Activated CD8-positive, alpha-beta memory T cell treated with anti-CD3 and anti-CD28 coated beads, Interleukin-2, amount 10 ng/mL, durations not matched to agents 7 days and 5 days (primary cell): ENCODE results near the gene LIN52. TPM values are rescaled to one million over a fixed set of nuclear protein-coding genes. Genes with fewer than 3 reads are reported as not detected.
"Not testable (repeated sequence)": the region's sequence is repeated elsewhere in the genome, so short reads cannot be mapped to it uniquely, and the experiment has no call there.

Experiments
- ATAC-seq: fragments of 150-1000 bp; cut with Tn5 transposase; one replicate; pipeline ENCODE4 v1.10.0; 2021; ENCODE audit warnings: moderate library complexity
- CTCF ChIA-PET: fragments of 350-600 bp; sonication (Branson Sonifier 250); formaldehyde crosslinking; loops from one replicate; lab custom pipeline; 2021; ENCODE audit warnings: antibody characterized with exemption; lab: Charles Lee
- DNase-seq: peaks from one replicate; pipeline ENCODE4 v3.0.0-alpha.2; 2020
- H3K27ac Mint-ChIP-seq: one replicate; pipeline ENCODE4 v1.8.0; 2021; ENCODE audit warnings: mild to moderate bottlenecking, mixed read lengths
- H3K27me3 Mint-ChIP-seq: one replicate; pipeline ENCODE4 v1.8.0; 2021; ENCODE audit warnings: mixed read lengths
- H3K36me3 Mint-ChIP-seq: one replicate; pipeline ENCODE4 v1.8.0; 2021; ENCODE audit warnings: mild to moderate bottlenecking, mixed read lengths
- H3K4me1 Mint-ChIP-seq: one replicate; pipeline ENCODE4 v1.8.0; 2021; ENCODE audit warnings: mixed read lengths
- H3K4me3 Mint-ChIP-seq: one replicate; pipeline ENCODE4 v1.8.0; 2021; ENCODE audit warnings: mild to moderate bottlenecking, moderate library complexity, mixed read lengths
- H3K9me3 Mint-ChIP-seq: one replicate; pipeline ENCODE4 v1.8.0; 2022; ENCODE audit warnings: low read depth, mixed read lengths
- total RNA-seq, 2 experiments: library from RNA; stranded (reverse); gene quantifications; one replicate each; pipeline ENCODE4 v1.2.3, GENCODE V29; 2021

LIN52 gene
- total RNA-seq, 2 experiments from 2014 or later = 18.3 to 20.1 TPM

DNA sequence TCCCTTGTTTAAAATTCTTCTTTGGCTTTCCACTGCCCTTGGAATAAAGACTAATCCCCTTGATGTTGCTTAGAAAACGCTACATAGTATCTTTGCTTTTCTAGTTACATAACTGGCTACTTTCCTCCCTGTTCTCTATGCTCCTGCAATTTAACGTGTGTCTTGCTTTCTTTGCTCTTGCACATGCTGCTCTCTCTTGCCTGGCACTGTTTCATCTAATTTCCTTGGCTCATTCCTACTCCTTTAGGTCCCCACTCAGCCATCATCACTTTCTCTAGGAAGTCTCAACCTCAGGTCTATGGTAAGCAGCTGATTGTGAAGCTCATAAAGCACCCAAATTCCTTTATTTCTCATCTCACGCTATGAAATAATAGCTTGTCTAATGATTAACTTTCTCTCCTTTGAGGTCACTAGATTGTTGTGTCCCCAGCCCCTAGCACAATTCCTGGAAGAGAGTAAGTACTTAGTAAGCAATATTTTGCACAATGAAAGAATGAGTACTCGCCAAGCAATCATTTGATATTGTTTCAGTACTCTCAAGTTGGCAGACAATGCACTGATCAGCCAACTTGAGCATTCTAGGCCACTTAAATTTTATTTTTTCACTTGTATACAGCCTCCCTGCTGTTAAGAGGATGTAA, 3.8 kb upstream of the LIN52 start:
- H3K27me3 Mint-ChIP-seq = no peaks in the 10 kb centered on the region
- CTCF ChIA-PET = no interaction called here

DNA sequence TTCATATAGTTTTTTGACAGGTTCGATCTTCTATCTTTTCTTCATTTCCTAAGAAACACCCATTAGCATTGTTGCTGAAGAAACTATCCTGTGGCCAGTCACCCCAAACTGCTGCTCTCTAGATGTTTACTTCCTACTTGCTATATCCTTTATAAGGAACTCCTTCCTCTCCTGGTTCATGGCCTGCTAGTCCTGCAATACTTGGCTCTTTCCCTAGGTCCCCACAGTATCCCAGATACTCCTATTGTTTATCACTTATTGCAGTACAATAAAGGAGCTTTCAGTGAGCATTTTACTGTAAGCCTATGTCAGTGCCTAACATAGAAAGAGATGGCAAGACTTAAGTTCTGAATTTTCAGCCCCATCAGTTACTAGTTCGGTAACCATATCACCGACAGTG, 3.3 kb upstream of the LIN52 start:
- Mint-ChIP-seq H3K36me3 (peaks cover 3% of the 10 kb centered on the region), H3K27me3 (no peaks in the 10 kb centered on the region), H3K27ac (peak overlapping the region; percentile 5), H3K9me3 (no peaks in the 10 kb centered on the region), H3K4me3 (no peak overlapping the region), H3K4me1 (peaks cover 27% of the 10 kb centered on the region)
- no peak for ATAC-seq
- CTCF ChIA-PET = interaction anchor here (0.9 kb wide), 1 partner anchor 8 kb away, joined by 3 read pairs; no protein-coding TSS in a partner anchor
- peak; percentile 3 for DNase-seq

More for the DNA sequence above, 3.8 kb upstream of the LIN52 start:
- ATAC-seq (no peak), DNase-seq (no peak)
- Mint-ChIP-seq H3K4me1 (peaks cover 21% of the 10 kb centered on the region), H3K9me3 (no peaks in the 10 kb centered on the region), H3K36me3 (peaks cover under 1% of the 10 kb centered on the region), H3K27ac (no peak overlapping the region), H3K4me3 (no peak overlapping the region)

DNA sequence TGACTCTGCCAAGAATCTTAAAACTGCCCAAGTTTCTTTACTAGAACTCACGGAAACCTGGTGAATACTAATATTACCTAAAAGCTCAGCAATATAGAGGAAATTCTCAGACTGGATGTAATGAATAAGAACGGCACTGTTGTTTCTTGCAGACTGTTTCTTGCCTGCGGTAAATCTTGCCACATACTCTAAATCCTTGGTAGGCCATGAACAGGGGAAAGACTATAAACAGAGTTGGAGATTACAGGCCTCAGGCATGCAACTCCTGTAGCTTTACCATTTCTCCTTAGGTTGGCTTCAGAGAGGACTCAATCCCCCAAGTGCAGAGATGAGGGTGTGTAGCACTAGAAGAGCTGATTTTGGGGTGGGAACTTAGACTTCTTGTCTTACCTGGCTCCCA, 1.6 kb upstream of the LIN52 start:
- H3K36me3 Mint-ChIP-seq = peaks cover 10% of the 10 kb centered on the region
- CTCF ChIA-PET = interaction anchor here (1.3 kb wide), 1 partner anchor 39 kb away, joined by 3 read pairs; no protein-coding TSS in a partner anchor
- DNase-seq (peak; percentile 23), ATAC-seq (no peak)
- H3K27me3 Mint-ChIP-seq = no peaks in the 10 kb centered on the region
- peaks cover 37% of the 10 kb centered on the region for H3K4me1 Mint-ChIP-seq
- peak overlapping the region; percentile 100 for H3K4me3 Mint-ChIP-seq
- no peak overlapping the region for H3K27ac Mint-ChIP-seq
- no peaks in the 10 kb centered on the region for H3K9me3 Mint-ChIP-seq

DNA sequence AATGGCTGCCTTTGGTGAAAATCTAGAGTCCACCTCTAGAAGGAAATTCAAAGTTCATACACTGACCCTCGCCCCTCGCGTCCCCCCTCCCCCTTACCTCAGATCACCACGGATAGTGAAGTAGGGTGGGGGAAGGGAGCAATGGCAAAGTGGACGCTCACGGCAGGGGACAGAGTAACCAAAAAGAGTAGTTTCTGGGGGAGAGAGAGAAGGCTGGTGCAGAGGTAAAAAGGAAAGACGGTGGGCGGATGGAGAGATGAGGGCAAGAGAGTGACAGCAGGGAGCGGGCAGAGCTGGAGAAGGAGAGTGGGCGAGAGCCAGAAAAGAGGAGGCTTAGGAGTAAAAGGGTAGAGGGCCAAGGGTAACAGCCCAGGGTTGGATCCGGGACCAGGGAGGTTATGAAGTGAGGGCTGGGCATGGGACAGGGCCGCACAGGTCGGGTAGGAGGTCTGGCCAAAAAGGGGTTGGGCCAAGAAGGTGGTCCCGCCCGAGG, 926 bp upstream of the LIN52 start:
- Mint-ChIP-seq H3K36me3 (peaks cover 13% of the 10 kb centered on the region), H3K27me3 (no peaks in the 10 kb centered on the region), H3K4me1 (peaks cover 40% of the 10 kb centered on the region), H3K9me3 (no peaks in the 10 kb centered on the region), H3K27ac (peak overlapping the region; percentile 98), H3K4me3 (peak overlapping the region; percentile 100)
- no peak for DNase-seq
- CTCF ChIA-PET = interaction anchor here (0.6 to 1.3 kb wide), 3 partner anchors 40 to 1153 kb away, joined by 3 read pairs; no protein-coding TSS in a partner anchor
- no peak for ATAC-seq

DNA sequence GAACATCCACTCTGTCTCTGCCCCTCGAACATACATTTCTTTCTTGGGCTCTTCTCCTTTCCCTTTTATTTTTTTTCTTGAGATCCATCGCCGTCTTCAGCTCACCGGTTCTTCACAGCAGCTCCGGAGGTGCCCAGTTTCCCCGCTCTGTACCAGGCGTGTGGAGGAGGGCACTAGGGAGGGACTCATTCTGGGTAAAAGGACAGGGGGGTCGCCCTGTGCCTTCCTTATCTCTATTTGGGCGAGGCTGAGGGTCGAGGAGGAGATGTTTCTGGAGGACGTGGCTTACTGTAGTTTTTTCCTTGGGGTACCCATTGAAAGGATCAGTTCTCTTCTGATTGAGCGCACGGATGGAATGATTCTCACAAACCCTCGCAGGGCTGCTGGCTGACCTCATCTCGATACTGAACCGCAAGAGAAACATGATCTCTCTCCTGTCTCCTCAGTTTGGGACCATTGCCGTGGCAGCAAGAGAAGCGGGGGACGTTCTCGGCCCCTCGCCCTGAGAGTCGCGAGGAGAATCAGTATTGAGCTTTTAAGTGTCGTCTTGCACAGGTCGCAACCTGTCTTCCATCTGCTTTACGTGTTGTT, 386 bp downstream of the LIN52 start:
- peak; percentile 9 for ATAC-seq
- H3K36me3 Mint-ChIP-seq = peaks cover 23% of the 10 kb centered on the region
- H3K27me3 Mint-ChIP-seq = no peaks in the 10 kb centered on the region
- DNase-seq = peak; percentile 66
- H3K9me3 Mint-ChIP-seq = no peaks in the 10 kb centered on the region
- H3K4me1 Mint-ChIP-seq = peaks cover 49% of the 10 kb centered on the region
- CTCF ChIA-PET = interaction anchor here (1.0 kb wide), 1 partner anchor 172 kb away, joined by 3 read pairs; no protein-coding TSS in a partner anchor
- peak overlapping the region; percentile 98 for H3K27ac Mint-ChIP-seq
- H3K4me3 Mint-ChIP-seq = peak overlapping the region; percentile 100

DNA sequence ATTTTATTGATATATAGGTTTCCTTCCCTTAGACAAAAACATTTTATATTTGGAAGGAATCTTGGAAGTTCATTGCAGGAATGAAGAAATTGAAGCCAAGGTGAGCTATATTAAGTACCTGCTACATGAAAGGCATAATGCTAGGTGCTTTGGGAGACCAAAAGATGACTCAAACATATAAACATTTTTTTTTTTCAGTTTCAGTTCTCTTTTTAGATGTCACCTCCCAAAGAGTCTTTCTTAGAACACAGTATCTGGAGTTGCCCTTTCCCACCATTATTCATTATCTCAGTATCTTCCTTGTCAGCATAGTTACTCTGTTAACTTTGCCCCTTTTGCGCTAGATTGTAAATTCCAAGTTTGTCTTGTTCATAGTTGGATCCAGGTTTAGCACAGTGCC, 1.1 kb downstream of the LIN52 start:
- peaks cover 51% of the 10 kb centered on the region for H3K4me1 Mint-ChIP-seq
- H3K4me3 Mint-ChIP-seq = peak overlapping the region; percentile 100
- ATAC-seq (no peak), DNase-seq (peak; percentile 1)
- H3K27ac Mint-ChIP-seq = peak overlapping the region; percentile 98
- no peaks in the 10 kb centered on the region for H3K9me3 Mint-ChIP-seq
- peaks cover 26% of the 10 kb centered on the region for H3K36me3 Mint-ChIP-seq
- CTCF ChIA-PET = no interaction called here
- H3K27me3 Mint-ChIP-seq = no peaks in the 10 kb centered on the region

DNA sequence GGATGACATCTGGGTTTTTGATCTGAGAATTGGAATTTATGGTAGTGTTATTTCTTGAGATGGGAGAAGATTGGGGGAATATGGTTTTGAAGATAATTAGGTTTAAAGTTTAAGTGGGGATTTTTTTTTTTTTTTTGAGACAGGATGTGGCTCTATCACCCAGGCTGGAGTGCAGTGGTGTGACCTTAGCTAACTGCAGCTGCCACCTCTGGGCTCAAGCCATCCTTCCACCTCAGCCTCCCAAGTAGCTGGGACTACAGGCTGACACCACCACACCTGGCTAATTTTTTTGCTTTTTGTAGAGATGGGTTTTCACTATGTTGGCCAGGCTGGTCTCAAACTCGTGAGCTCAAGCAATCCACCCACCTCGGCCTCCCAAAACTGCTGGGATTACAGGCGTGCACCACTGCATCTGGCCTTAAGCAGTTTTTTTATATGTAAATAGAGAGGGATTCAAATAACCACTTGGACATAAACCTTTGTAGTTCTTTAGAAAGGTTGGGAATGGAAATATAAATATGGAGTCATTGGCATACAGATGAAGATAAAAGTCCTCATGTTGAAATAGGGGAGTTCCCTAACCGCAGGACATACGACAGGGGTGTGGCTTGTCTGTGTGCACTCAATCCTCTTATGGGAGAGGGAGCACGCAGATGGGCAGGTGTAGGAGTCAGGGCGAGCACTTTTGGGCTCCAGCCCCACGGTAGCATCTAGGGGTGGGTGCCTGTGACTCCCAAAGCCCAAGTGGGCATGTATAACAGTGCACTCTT, 4.7 kb downstream of the LIN52 start:
- ATAC-seq (no peak), DNase-seq (peak; percentile 52)
- Mint-ChIP-seq H3K27me3 (no peaks in the 10 kb centered on the region), H3K9me3 (no peaks in the 10 kb centered on the region), H3K27ac (peak overlapping the region; percentile 18), H3K4me3 (no peak overlapping the region), H3K36me3 (peaks cover 31% of the 10 kb centered on the region), H3K4me1 (peaks cover 37% of the 10 kb centered on the region)
- CTCF ChIA-PET = no interaction called here

DNA sequence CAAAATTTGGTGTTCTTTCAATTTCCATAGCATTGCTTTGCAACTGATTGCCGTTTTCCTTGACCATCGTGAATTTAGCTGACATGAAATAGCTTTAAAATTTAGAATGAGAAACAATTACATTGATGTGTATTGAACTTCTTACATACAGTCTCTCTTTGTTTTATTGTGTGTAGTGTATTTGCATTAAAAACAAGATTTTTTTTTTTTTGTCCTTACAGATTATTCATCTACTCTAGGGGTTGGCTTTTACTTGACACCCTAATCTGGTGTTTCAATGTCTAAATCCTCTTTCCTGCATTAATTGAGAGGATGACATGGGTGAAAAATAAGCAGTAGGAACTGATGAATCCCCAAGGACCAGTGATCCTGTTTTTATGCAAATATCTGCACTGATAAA, 20.6 kb downstream of the LIN52 start:
- Mint-ChIP-seq H3K9me3 (no peaks in the 10 kb centered on the region), H3K4me3 (no peak overlapping the region), H3K27ac (no peak overlapping the region), H3K27me3 (no peaks in the 10 kb centered on the region), H3K4me1 (no peaks in the 10 kb centered on the region), H3K36me3 (peaks cover 32% of the 10 kb centered on the region)
- DNase-seq (no peak), ATAC-seq (no peak)
- CTCF ChIA-PET = interaction anchor here (0.5 kb wide), 1 partner anchor 195 kb away, joined by 4 read pairs; no protein-coding TSS in a partner anchor

DNA sequence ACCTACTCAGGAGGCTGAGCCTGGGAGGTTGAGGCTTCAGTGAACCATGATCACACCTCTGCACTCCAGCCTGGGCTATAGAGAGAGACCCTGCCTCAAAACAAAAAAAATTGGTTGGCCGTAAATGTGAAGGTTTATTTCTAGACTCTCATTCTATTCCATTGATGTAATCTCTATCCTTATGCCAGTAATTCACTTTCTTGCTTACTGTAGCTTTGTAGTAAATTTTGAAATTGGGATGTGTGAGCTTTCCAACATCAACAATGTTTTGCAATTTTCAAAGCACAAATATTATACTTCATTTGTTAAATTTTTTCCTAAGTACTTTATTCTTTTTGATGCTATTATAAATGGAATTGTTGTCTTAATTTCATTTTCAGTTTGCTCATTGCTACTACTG, 24.6 kb downstream of the LIN52 start:
- no peak for ATAC-seq
- H3K9me3 Mint-ChIP-seq = no peaks in the 10 kb centered on the region

DNA sequence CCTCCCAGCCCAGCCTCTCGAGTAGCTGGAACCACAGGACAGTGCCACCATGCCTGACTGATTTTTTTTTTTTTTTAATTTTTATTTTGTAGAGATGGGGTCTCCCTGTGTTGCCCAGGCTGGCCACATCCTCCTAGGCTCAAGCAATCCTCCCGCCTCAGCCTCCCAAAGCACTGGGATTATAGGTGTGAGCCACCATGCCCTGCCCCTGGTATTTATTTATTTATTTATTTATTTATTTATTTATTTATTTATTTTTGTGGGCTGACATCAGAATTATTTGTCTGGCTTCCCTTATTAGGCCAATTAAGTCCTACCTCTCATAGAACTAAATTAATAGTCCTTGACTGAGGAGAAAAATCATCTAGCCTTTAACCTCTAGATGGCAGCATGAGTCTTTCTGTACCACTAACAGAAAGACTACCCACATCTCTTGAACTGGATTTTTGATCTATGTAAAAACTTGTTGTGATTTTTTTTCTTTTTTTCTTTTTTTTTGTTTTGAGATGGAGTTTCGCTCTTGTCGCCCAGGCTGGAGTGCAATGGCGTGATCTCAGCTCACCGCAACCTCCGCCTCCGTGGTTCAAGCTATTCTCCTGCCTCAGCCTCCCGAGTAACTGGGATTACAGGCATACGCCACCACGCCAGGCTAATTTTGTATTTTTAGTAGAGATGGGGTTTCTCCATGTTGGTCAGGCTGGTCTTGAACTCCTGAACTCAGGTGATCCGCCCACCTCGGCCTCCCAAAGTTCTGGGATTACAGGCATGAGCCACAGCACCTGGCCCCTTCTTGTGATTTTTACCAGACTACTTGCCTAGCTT, 26.9 kb downstream of the LIN52 start:
- not testable (repeated sequence) for H3K9me3 Mint-ChIP-seq
- CTCF ChIA-PET = interaction anchor here (0.7 to 3.5 kb wide), 9 partner anchors 9 to 145 kb away, joined by 3 to 15 read pairs (median 4); no protein-coding TSS in a partner anchor

More for the DNA sequence above, 24.6 kb downstream of the LIN52 start:
- CTCF ChIA-PET = interaction anchor here (1.4 to 3.5 kb wide), 2 partner anchors 13 to 144 kb away, joined by 3 to 15 read pairs; no protein-coding TSS in a partner anchor
- Mint-ChIP-seq H3K4me1 (peaks cover 8% of the 10 kb centered on the region), H3K27ac (no peak overlapping the region), H3K27me3 (no peaks in the 10 kb centered on the region), H3K36me3 (peaks cover 23% of the 10 kb centered on the region), H3K4me3 (no peak overlapping the region)
- no peak for DNase-seq

DNA sequence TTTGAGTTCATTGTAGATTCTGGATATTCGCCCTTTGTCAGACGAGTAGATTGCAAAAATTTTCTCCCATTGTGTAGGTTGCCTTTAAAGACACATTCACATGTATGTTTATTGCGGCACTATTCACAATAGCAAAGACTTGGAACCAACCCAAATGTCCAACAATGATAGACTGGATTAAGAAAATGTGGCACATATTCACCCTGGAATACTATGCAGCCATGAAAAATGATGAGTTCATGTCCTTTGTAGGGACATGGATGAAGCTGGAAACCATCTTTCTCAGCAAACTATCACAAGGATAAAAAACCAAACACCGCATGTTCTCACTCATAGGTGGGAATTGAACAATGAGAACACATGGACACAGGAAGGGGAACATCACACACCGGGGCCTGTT, 40.7 kb downstream of the LIN52 start:
- H3K4me3 Mint-ChIP-seq, H3K27ac Mint-ChIP-seq, ATAC-seq, H3K4me1 Mint-ChIP-seq, H3K27me3 Mint-ChIP-seq, CTCF ChIA-PET, H3K9me3 Mint-ChIP-seq, DNase-seq: not testable (repeated sequence)
- peaks cover 30% of the 10 kb centered on the region for H3K36me3 Mint-ChIP-seq

More for the DNA sequence above, 26.9 kb downstream of the LIN52 start:
- not testable (repeated sequence) for H3K27ac Mint-ChIP-seq, DNase-seq, H3K4me1 Mint-ChIP-seq, H3K4me3 Mint-ChIP-seq, H3K27me3 Mint-ChIP-seq
- peak; percentile 66 for ATAC-seq
- H3K36me3 Mint-ChIP-seq = peaks cover 21% of the 10 kb centered on the region

DNA sequence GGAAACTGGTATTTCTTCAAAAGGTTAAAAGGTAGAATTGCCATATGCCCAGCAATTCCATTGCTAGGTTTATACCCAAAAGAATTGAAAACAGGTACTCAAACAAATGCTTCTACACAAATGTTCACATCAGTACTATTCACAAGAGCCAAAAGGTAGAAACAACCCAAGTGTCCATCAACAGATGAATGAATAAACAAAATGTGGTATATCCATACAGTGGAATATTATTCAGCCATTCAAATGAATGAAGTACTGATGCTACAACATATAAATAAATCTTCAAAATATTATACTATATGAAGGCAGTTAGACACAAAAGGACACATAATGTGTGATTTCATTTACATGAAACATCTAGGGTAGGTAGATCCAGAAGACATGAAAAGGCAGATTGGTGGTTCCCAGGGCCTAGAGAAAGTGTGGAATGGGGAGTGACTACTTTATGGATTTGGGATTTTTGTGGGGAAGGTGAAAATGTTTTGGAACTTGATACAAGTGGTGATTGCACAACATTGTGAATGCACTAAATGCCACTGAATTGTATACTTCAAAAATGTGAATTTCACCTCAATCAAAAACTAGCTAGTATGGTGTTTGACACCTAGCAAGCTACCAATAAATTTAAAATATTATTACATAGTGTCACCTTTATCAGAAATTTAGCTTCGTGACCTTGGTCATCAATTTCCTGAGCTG, 41.7 kb downstream of the LIN52 start:
- H3K27ac Mint-ChIP-seq = no peak overlapping the region

More for the DNA sequence above, 41.7 kb downstream of the LIN52 start:
- CTCF ChIA-PET = interaction anchor here (1.3 kb wide), 1 partner anchor 131 kb away, joined by 3 read pairs; no protein-coding TSS in a partner anchor
- H3K27me3 Mint-ChIP-seq = no peaks in the 10 kb centered on the region
- no peaks in the 10 kb centered on the region for H3K9me3 Mint-ChIP-seq
- no peak overlapping the region for H3K4me3 Mint-ChIP-seq
- H3K4me1 Mint-ChIP-seq = no peaks in the 10 kb centered on the region
- H3K36me3 Mint-ChIP-seq = peaks cover 23% of the 10 kb centered on the region
- ATAC-seq (no peak), DNase-seq (no peak)
